K562 (cell line): ENCODE data around the gene UCK1.

Experiments used
- CTCF ChIP-seq, 3 experiments: IDR thresholded peaks in 2 of 3; conservative IDR thresholded peaks in 1 of 3; 2 replicates each; pipeline ENCODE4 v1.5.1; 2011 to 2012; ENCODE audit warnings: low read length in 3 of 3, mild to moderate bottlenecking in 3 of 3, control low read depth in 2 of 3, improper control_type of control experiment in 1 of 3, inconsistent platforms in 1 of 3, low read depth in 1 of 3, mixed read lengths in 1 of 3, moderate library complexity in 1 of 3; ENCODE audit not compliant: insufficient read depth in 2 of 3
- EHMT2 ChIP-seq: fragments of 450-650 bp; IDR thresholded peaks from 2 replicates; pipeline ENCODE4 v1.6.1; 2018; ENCODE audit warnings: antibody characterized with exemption
- ELK1 ChIP-seq: sonication (generic); formaldehyde crosslinking; IDR thresholded peaks from 2 replicates; pipeline ENCODE4 v1.8.1; 2022; ENCODE audit warnings: missing genetic modification reagents
- OTX1 ChIP-seq: fragments of 450-650 bp; formaldehyde crosslinking; IDR thresholded peaks from 2 replicates; pipeline ENCODE4 v1.4.0; 2022; ENCODE audit warnings: mild to moderate bottlenecking
- RERE ChIP-seq: sonication (generic); formaldehyde crosslinking; IDR thresholded peaks from 2 replicates; pipeline ENCODE4 v1.8.0; 2023; ENCODE audit warnings: missing genetic modification reagents, mild to moderate bottlenecking, borderline replicate concordance
- TAF1 ChIP-seq: IDR thresholded peaks from 2 replicates; pipeline ENCODE4 v1.6.1; 2011; ENCODE audit warnings: mild to moderate bottlenecking, low read length, moderate library complexity; ENCODE audit not compliant: insufficient read depth, control insufficient read depth, severe bottlenecking; ENCODE audit errors: extremely low read depth
- ZBTB1 ChIP-seq: sonication (generic); formaldehyde crosslinking; IDR thresholded peaks from 2 replicates; pipeline ENCODE4 v1.8.1; 2023; ENCODE audit warnings: missing genetic modification reagents, low read depth, mild to moderate bottlenecking, borderline replicate concordance
- ZNF436 ChIP-seq: fragments of 250-450, 450-650 bp; sonication (Bioruptor Pico); formaldehyde crosslinking; IDR thresholded peaks from 2 replicates; pipeline ENCODE4 v1.7.0; 2020; ENCODE audit warnings: mild to moderate bottlenecking

GRCh38 chr9:131475956-131476776 lies 54.9 kb downstream of the UCK1 start:
- TF ChIP-seq RERE (CRISPR knock-in tag) (no peak), CTCF (IDR thresholded peaks at IDR 0.05 in 2 of 3, conservative IDR thresholded peaks at IDR 0.05 in 1 of 3; ENCODE audit: insufficient read depth in 2 of 3, low read depth in 1 of 3, low read length in 3 of 3) (peak; percentile 47 to 53 (median 50); a peak in 5 of 6 replicates), OTX1 (CRISPR knock-in tag) (no peak), ELK1 (CRISPR knock-in tag) (no peak), EHMT2 (no peak), ZNF436 (no peak), ZBTB1 (no peak), TAF1 (no peak)
